HG02763 (cell line): ENCODE measurements around the gene MEGF6.

Experiments used
- ATAC-seq: cut with Tn5 transposase; IDR thresholded peaks from one replicate; pipeline ENCODE4 v1.9.1; 2021; ENCODE audit warnings: mild to moderate bottlenecking, moderate library complexity; ENCODE audit not compliant: unreplicated experiment

Gene MEGF6

GRCh38 chr1:3461238-3461933 lies 149.9 kb downstream of the MEGF6 start:
- ATAC-seq, result no peak

GRCh38 chr1:3460672-3461131 lies 150.6 kb downstream of the MEGF6 start:
- ATAC-seq, result no peak

- ATAC-seq, result no peak
These were observed 151.2 kb downstream of the MEGF6 start for GRCh38 chr1:3459940-3460671.

GRCh38 chr1:3459051-3459908 lies 152.0 kb downstream of the MEGF6 start:
- ATAC-seq, result no peak

GRCh38 chr1:3457910-3458883 lies 153.1 kb downstream of the MEGF6 start:
- ATAC-seq, result no peak

- no peak for ATAC-seq
These were observed 154.1 kb downstream of the MEGF6 start for GRCh38 chr1:3456964-3457909.

GRCh38 chr1:3456449-3456963 lies 154.8 kb downstream of the MEGF6 start:
- ATAC-seq, result no peak

GRCh38 chr1:3455670-3456448 lies 155.4 kb downstream of the MEGF6 start:
- ATAC-seq, result no peak

- ATAC-seq, result no peak
These were observed 156.3 kb downstream of the MEGF6 start for GRCh38 chr1:3454811-3455618.

GRCh38 chr1:3453891-3454810 lies 157.2 kb downstream of the MEGF6 start, which contains the start of gene ARHGEF16:
Gene ARHGEF16, plus strand, starts transcription at chr1:3454665. Its CDS starts 8,420 bp downstream, at chr1:3463085.
- no peak for ATAC-seq

- no peak for ATAC-seq
These were observed 158.0 kb downstream of the MEGF6 start for GRCh38 chr1:3453203-3453761.

GRCh38 chr1:3452866-3453175 lies 158.5 kb downstream of the MEGF6 start:
- no peak for ATAC-seq

- ATAC-seq, result no peak
These were observed 159.1 kb downstream of the MEGF6 start for GRCh38 chr1:3451994-3452865.

GRCh38 chr1:3450983-3451382 lies 160.3 kb downstream of the MEGF6 start:
- no peak for ATAC-seq
